ENCODE measurements around the gene BCOR. TPM values are rescaled to one million over a fixed set of nuclear protein-coding genes. Genes with fewer than 3 reads are reported as not detected.

BCOR gene
- total and polyA plus RNA-seq, 2 of the 13 experiments (the other 11 are each of a cell fraction or from before 2014, with no cell fraction given): 14.3 to 15.2 TPM

GRCh38 chrX:40131654-40132337, 34.0 kb upstream of the BCOR start:
- 100% methylated on average over 6 of the region's 10 CpGs for WGBS (ENCODE audit: low lambda C conversion rate)
- H4K20me1 ChIP-seq (ENCODE audit: insufficient read depth, low read length): no peaks in the 10 kb centered on the region
- DNase-seq (ENCODE audit: low spot score): no peak
- H3K9ac ChIP-seq (ENCODE audit: insufficient read depth, low read depth, low read length): no peak overlapping the region
- TF ChIP-seq TFAP4 (IDR thresholded peaks at IDR 0.05; ENCODE audit: borderline replicate concordance, low read depth) (no peak), KDM2A (CRISPR knock-in tag; IDR thresholded peaks at IDR 0.05; ENCODE audit: borderline replicate concordance, low read depth) (no peak), ZNF20 (CRISPR knock-in tag; IDR thresholded peaks at IDR 0.05) (no peak), KMT2A (CRISPR knock-in tag; IDR thresholded peaks at IDR 0.05) (no peak), RFXAP (CRISPR knock-in tag; IDR thresholded peaks at IDR 0.05; ENCODE audit: borderline replicate concordance) (no peak), HINFP (CRISPR knock-in tag; IDR thresholded peaks at IDR 0.05; ENCODE audit: low read depth) (no peak), ZNF562 (CRISPR knock-in tag; IDR thresholded peaks at IDR 0.05; ENCODE audit: borderline replicate concordance) (no peak)
- TF ChIP-seq, protein P1, sequence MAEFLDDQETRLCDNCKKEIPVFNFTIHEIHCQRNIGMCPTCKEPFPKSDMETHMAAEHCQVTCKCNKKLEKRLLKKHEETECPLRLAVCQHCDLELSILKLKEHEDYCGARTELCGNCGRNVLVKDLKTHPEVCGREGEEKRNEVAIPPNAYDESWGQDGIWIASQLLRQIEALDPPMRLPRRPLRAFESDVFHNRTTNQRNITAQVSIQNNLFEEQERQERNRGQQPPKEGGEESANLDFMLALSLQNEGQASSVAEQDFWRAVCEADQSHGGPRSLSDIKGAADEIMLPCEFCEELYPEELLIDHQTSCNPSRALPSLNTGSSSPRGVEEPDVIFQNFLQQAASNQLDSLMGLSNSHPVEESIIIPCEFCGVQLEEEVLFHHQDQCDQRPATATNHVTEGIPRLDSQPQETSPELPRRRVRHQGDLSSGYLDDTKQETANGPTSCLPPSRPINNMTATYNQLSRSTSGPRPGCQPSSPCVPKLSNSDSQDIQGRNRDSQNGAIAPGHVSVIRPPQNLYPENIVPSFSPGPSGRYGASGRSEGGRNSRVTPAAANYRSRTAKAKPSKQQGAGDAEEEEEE (CRISPR knock-in tag; IDR thresholded peaks at IDR 0.05; ENCODE audit: borderline replicate concordance): no peak
- TF ChIP-seq, protein P2, sequence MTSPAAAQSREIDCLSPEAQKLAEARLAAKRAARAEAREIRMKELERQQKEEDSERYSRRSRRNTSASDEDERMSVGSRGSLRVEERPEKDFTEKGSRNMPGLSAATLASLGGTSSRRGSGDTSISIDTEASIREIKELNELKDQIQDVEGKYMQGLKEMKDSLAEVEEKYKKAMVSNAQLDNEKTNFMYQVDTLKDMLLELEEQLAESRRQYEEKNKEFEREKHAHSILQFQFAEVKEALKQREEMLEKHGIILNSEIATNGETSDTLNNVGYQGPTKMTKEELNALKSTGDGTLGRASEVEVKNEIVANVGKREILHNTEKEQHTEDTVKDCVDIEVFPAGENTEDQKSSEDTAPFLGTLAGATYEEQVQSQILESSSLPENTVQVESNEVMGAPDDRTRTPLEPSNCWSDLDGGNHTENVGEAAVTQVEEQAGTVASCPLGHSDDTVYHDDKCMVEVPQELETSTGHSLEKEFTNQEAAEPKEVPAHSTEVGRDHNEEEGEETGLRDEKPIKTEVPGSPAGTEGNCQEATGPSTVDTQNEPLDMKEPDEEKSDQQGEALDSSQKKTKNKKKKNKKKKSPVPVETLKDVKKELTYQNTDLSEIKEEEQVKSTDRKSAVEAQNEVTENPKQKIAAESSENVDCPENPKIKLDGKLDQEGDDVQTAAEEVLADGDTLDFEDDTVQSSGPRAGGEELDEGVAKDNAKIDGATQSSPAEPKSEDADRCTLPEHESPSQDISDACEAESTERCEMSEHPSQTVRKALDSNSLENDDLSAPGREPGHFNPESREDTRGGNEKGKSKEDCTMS (CRISPR knock-in tag; conservative IDR thresholded peaks at IDR 0.05): no peak
- TF ChIP-seq, protein P3, sequence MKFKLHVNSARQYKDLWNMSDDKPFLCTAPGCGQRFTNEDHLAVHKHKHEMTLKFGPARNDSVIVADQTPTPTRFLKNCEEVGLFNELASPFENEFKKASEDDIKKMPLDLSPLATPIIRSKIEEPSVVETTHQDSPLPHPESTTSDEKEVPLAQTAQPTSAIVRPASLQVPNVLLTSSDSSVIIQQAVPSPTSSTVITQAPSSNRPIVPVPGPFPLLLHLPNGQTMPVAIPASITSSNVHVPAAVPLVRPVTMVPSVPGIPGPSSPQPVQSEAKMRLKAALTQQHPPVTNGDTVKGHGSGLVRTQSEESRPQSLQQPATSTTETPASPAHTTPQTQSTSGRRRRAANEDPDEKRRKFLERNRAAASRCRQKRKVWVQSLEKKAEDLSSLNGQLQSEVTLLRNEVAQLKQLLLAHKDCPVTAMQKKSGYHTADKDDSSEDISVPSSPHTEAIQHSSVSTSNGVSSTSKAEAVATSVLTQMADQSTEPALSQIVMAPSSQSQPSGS (CRISPR knock-in tag; IDR thresholded peaks at IDR 0.05): no peak
- ChIA-PET CTCF (ENCODE audit: low intra/inter-chr PET ratio, low total read pairs) (no interaction called here), POLR2A (no interaction called here)
- no peaks in the 10 kb centered on the region for H3K4me1 ChIP-seq (ENCODE audit: insufficient read depth, low read length)
- H2AFZ ChIP-seq (ENCODE audit: low read length): no peak overlapping the region
- in situ Hi-C loops (cut with HindIII; ENCODE audit: extremely low pct_ligation_motif_present, low pct_unique_long_range_greater_than_20kb) (no loop called here), intact Hi-C loops (cut with micrococcal nuclease; ENCODE audit: unreplicated experiment) (no loop called here)
- no peak overlapping the region for H3K4me3 ChIP-seq (replicated peaks in 1 of 3; ENCODE audit: insufficient read depth in 1 of 3, low read depth in 2 of 3, low read length in 3 of 3)
- ATAC-seq: no peak
- FAIRE-seq: no peak
- no peak overlapping the region for H3K4me2 ChIP-seq (ENCODE audit: low read depth, low read length)
- no peaks in the 10 kb centered on the region for H3K9me3 ChIP-seq (ENCODE audit: low read length)
- no peak overlapping the region for H3K27ac ChIP-seq (ENCODE audit: extremely low read length, insufficient read depth, low read length)
- no TSS peak for BruUV-seq (replicated peaks)
- H3K27me3 ChIP-seq (ENCODE audit: control insufficient read depth in 1 of 2, insufficient read depth in 2 of 2, low read length in 2 of 2): no peaks in the 10 kb centered on the region
- H3K79me2 ChIP-seq (ENCODE audit: insufficient read depth, low read length): peaks cover 4% of the 10 kb centered on the region
- H3K36me3 ChIP-seq (replicated peaks in 1 of 2; ENCODE audit: control insufficient read depth in 1 of 2, insufficient read depth in 2 of 2, low read length in 2 of 2): no peaks in the 10 kb centered on the region
